Activated CD8-positive, alpha-beta T cell treated with anti-CD3 and anti-CD28 coated beads for 36 hours (primary cell): ENCODE measurements around the gene KRTAP3-1. TPM values are rescaled to one million over a fixed set of nuclear protein-coding genes. Genes with fewer than 3 reads are reported as not detected.

Experiments used
- ATAC-seq: fragments of 200-7000 bp; cut with Tn5 transposase; one replicate; pipeline ENCODE4 v1.10.0; 2021; ENCODE audit warnings: mild to moderate bottlenecking, moderate library complexity
- CTCF ChIA-PET: fragments of 350-600 bp; sonication (Branson Sonifier 250); formaldehyde crosslinking; loops from one replicate; lab custom pipeline; 2021; ENCODE audit warnings: antibody characterized with exemption; lab: Charles Lee
- POLR2A ChIA-PET: fragments of 350-600 bp; sonication (Branson Sonifier 250); formaldehyde crosslinking; loops from one replicate; lab custom pipeline; 2021; ENCODE audit warnings: antibody characterized with exemption; lab: Charles Lee
- DNase-seq: peaks from one replicate; pipeline ENCODE4 v3.0.0-alpha.2; 2020
- H3K27ac Mint-ChIP-seq: one replicate; pipeline ENCODE4 v1.8.0; 2021; ENCODE audit warnings: mild to moderate bottlenecking, mixed read lengths
- H3K27me3 Mint-ChIP-seq: one replicate; pipeline ENCODE4 v1.8.0; 2021; ENCODE audit warnings: mixed read lengths
- H3K36me3 Mint-ChIP-seq: one replicate; pipeline ENCODE4 v1.8.0; 2021; ENCODE audit warnings: low read depth, mixed read lengths
- H3K4me1 Mint-ChIP-seq: one replicate; pipeline ENCODE4 v1.8.0; 2021; ENCODE audit warnings: low read depth, mixed read lengths
- H3K4me3 Mint-ChIP-seq: one replicate; pipeline ENCODE4 v1.8.0; 2021; ENCODE audit warnings: mild to moderate bottlenecking, moderate library complexity, mixed read lengths
- H3K9me3 Mint-ChIP-seq: one replicate; pipeline ENCODE4 v1.8.0; 2021; ENCODE audit warnings: mixed read lengths
- intact Hi-C: fragments of 100-400 bp; cut with micrococcal nuclease; formaldehyde crosslinking; loops from one replicate; pipeline ENCODE4 v1.10.0; 2022
- total RNA-seq, 2 experiments: library from RNA; stranded (reverse); gene quantifications; one replicate each; pipeline ENCODE4 v1.2.3, GENCODE V29; 2021
- TF ChIP-seq, protein P1 (sequence below): fragments of 200-600 bp; IDR thresholded peaks from one replicate; pipeline ENCODE4 v1.8.0; 2022; ENCODE audit warnings: antibody characterized with exemption, mild to moderate bottlenecking

KRTAP3-1 gene
- total RNA-seq, 2 experiments from 2014 or later, result not detected

DNA sequence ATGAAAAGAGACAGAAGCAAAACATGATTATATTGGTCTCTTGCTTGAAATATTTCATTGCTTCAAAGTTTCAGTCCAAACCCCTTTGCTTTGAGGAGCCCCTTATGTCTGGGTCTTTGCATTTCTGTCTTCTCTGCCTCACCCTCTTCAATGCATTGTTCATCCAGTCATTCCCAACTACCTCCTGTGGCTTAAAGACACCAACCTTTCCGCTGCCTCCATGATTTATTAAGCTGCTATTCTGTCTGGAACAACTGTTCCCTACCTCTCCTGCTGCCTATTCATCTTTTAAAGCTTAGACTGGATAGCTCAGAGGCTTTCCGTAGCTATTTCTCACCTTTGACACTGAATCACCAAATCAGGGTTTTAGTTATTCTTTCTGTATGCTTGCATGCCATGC lies 11.6 kb downstream of the KRTAP3-1 start:
- intact Hi-C loops, result no loop called here
- Mint-ChIP-seq H3K4me1 (no peaks in the 10 kb centered on the region), H3K36me3 (no peaks in the 10 kb centered on the region), H3K27me3 (peaks cover 27% of the 10 kb centered on the region), H3K9me3 (no peaks in the 10 kb centered on the region), H3K4me3 (no peak overlapping the region), H3K27ac (no peak overlapping the region)
- DNase-seq, result no peak
- TF ChIP-seq, protein P1, sequence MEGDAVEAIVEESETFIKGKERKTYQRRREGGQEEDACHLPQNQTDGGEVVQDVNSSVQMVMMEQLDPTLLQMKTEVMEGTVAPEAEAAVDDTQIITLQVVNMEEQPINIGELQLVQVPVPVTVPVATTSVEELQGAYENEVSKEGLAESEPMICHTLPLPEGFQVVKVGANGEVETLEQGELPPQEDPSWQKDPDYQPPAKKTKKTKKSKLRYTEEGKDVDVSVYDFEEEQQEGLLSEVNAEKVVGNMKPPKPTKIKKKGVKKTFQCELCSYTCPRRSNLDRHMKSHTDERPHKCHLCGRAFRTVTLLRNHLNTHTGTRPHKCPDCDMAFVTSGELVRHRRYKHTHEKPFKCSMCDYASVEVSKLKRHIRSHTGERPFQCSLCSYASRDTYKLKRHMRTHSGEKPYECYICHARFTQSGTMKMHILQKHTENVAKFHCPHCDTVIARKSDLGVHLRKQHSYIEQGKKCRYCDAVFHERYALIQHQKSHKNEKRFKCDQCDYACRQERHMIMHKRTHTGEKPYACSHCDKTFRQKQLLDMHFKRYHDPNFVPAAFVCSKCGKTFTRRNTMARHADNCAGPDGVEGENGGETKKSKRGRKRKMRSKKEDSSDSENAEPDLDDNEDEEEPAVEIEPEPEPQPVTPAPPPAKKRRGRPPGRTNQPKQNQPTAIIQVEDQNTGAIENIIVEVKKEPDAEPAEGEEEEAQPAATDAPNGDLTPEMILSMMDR, result no peak
- no peak for ATAC-seq
- CTCF ChIA-PET, result no interaction called here
- POLR2A ChIA-PET, result no interaction called here

DNA sequence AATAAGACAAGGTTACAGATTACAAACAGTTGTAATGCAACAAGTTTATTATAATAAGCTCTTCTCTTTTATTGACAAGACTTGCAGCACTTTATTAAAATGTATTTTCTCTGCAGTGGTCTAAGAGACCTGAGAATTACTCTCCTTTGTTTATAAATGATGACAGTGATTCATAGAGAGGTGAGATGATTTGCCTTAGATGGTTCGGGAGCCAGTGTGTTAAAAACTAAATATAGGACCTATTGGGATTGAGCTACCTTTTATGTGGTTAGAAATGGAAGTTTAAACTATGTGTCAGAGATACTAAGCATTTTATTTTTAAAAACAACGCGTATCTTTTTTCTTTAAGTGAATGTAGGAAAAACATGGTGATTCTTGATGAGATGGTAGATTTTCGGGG lies 12.1 kb downstream of the KRTAP3-1 start:
- ATAC-seq, result no peak
- H3K36me3 Mint-ChIP-seq, result no peaks in the 10 kb centered on the region
- ChIA-PET CTCF (interaction anchor here (1.6 kb wide), 1 partner anchor 10 kb away, joined by 5 read pairs; no protein-coding TSS in a partner anchor), POLR2A (no interaction called here)
- H3K4me1 Mint-ChIP-seq, result no peaks in the 10 kb centered on the region
- intact Hi-C loops, result no loop called here
- peaks cover 30% of the 10 kb centered on the region for H3K27me3 Mint-ChIP-seq
- H3K9me3 Mint-ChIP-seq, result no peaks in the 10 kb centered on the region
- H3K4me3 Mint-ChIP-seq, result no peak overlapping the region
- no peak overlapping the region for H3K27ac Mint-ChIP-seq
- TF ChIP-seq, protein P1, result no peak
- no peak for DNase-seq

DNA sequence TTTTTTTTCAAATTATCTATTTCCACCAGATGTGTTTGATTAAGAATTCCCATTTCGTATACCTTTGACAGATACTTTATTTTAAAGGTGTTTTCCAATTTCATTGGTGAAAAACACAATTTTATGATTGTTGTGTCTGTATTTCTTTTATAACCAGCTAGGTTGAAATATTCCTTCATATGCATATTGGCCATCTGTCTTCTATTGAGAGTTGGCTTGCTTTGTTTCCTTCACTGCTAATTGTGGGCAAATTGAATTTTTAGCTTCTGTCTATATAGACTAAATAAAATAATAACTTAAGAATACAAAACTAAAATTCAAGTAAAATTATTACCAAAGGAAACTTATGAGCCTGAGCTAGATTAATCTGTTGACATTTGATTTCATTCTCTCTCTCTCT lies 13.8 kb downstream of the KRTAP3-1 start:
- DNase-seq (no peak), ATAC-seq (no peak)
- Mint-ChIP-seq H3K9me3 (no peaks in the 10 kb centered on the region), H3K36me3 (no peaks in the 10 kb centered on the region), H3K4me1 (no peaks in the 10 kb centered on the region), H3K27ac (no peak overlapping the region), H3K4me3 (no peak overlapping the region), H3K27me3 (peaks cover 32% of the 10 kb centered on the region)
- ChIA-PET POLR2A (no interaction called here), CTCF (no interaction called here)
- TF ChIP-seq, protein P1, result no peak
- intact Hi-C loops, result no loop called here

DNA sequence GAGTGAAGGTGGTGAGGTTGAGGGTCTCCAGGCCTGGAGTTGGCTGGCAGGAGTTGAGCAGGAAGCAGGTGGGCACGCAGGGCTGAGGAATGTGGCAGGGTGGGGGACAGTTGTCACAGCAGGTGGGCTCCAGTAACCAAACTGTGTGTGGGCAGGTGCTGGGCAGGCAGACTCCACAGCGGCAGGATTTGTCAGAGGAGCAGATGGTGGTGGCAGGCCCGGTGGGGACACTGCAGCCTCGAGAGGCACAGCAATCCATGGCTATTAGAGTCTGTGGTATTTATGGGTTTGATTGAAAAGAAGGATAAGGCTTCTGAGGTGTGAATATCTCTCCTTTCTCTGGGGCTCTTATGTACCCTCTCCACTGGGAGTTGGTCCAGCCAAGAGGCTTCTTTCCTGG lies 15.1 kb downstream of the KRTAP3-1 start, which contains the start of gene KRTAP3-3:
Gene KRTAP3-3, minus strand, starts transcription at position 326 of the 400 bp plus-strand sequence. Its CDS starts 67 bp downstream, at position 259.
- no peaks in the 10 kb centered on the region for H3K36me3 Mint-ChIP-seq
- H3K4me3 Mint-ChIP-seq, result no peak within 1 kb of the TSS
- CTCF ChIA-PET, result no interaction called here
- no peaks in the 10 kb centered on the region for H3K4me1 Mint-ChIP-seq
- POLR2A ChIA-PET, result no interaction called here
- H3K27me3 Mint-ChIP-seq, result peaks cover 28% of the 10 kb centered on the region
- intact Hi-C loops, result no loop called here
- no peaks in the 10 kb centered on the region for H3K9me3 Mint-ChIP-seq
- ATAC-seq (no peak), DNase-seq (no peak)
- no peak within 1 kb of the TSS for H3K27ac Mint-ChIP-seq
- TF ChIP-seq, protein P1, result no peak

DNA sequence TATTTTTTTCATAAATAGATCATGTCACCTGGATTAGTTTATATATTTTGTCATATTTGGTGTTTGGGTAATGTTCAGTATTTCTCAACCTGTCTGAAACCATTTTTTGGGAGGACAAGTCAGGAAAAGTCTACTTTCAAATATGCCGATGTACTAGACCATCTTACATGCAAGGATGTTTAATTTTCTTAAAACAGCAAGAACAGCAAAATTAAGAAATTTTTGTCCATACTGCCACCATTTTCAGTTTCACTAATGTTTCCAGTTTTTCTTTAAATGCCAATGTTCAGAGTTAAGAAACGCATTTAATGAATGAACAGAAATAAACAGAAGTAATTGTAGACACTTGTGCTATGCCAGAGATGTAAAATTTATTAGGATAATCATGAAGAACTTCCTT lies 15.8 kb downstream of the KRTAP3-1 start:
- no peak for ATAC-seq
- intact Hi-C loops, result no loop called here
- peaks cover 24% of the 10 kb centered on the region for H3K27me3 Mint-ChIP-seq
- TF ChIP-seq, protein P1, result no peak
- no peaks in the 10 kb centered on the region for H3K9me3 Mint-ChIP-seq
- H3K27ac Mint-ChIP-seq, result no peak overlapping the region
- no peaks in the 10 kb centered on the region for H3K36me3 Mint-ChIP-seq
- no peak overlapping the region for H3K4me3 Mint-ChIP-seq
- CTCF ChIA-PET, result no interaction called here
- no peaks in the 10 kb centered on the region for H3K4me1 Mint-ChIP-seq
- POLR2A ChIA-PET, result no interaction called here
- no peak for DNase-seq
